Neuronal stem cell (in vitro differentiated cells): ENCODE measurements around the gene WFS1.
A peak's percentile ranks its signal among the peaks of the same experiment; 100 is the strongest.

Experiments
- DNase-seq: peaks from one replicate; pipeline ENCODE4 v3.0.0-alpha.2; 2013; ENCODE audit warnings: low spot score
- H2AFZ ChIP-seq: one replicate; pipeline ENCODE4 v1.6.1; 2013; ENCODE audit warnings: mild to moderate bottlenecking, low read length, inconsistent platforms
- H2AK5ac ChIP-seq: 2 replicates; pipeline ENCODE4 v1.6.1; 2013; ENCODE audit warnings: low read depth, mild to moderate bottlenecking, inconsistent platforms, low read length, moderate library complexity, mixed read lengths
- H2BK120ac ChIP-seq: 2 replicates; pipeline ENCODE4 v1.6.1; 2013; ENCODE audit warnings: low read depth, mild to moderate bottlenecking, inconsistent platforms, low read length, moderate library complexity, mixed read lengths
- H2BK12ac ChIP-seq: one replicate; pipeline ENCODE4 v1.6.1; 2013; ENCODE audit warnings: low read length, inconsistent platforms
- H2BK15ac ChIP-seq: 2 replicates; pipeline ENCODE4 v1.6.1; 2013; ENCODE audit warnings: mild to moderate bottlenecking, low read length, inconsistent platforms, mixed read lengths
- H2BK5ac ChIP-seq: one replicate; pipeline ENCODE4 v1.6.1; 2013; ENCODE audit warnings: inconsistent platforms, mild to moderate bottlenecking, low read length, moderate library complexity
- H3K14ac ChIP-seq: one replicate; pipeline ENCODE4 v1.6.1; 2013; ENCODE audit warnings: low read length, inconsistent platforms
- H3K18ac ChIP-seq: 2 replicates; pipeline ENCODE4 v1.6.1; 2013; ENCODE audit warnings: low read length, inconsistent platforms
- H3K23ac ChIP-seq: 2 replicates; pipeline ENCODE4 v1.6.1; 2013; ENCODE audit warnings: low read depth, mild to moderate bottlenecking, mixed read lengths, low read length, inconsistent platforms; ENCODE audit not compliant: poor library complexity
- H3K27ac ChIP-seq: replicated peaks from 3 replicates; pipeline ENCODE4 v1.5.1; 2013; ENCODE audit warnings: low read length, inconsistent platforms
- H3K27me3 ChIP-seq, 3 experiments: 2 replicates each; pipeline ENCODE4 v1.6.1; 2013; ENCODE audit warnings: low read length in 3 of 3, mild to moderate bottlenecking in 2 of 3, inconsistent platforms in 1 of 3, low read depth in 1 of 3, mixed read lengths in 1 of 3, moderate library complexity in 1 of 3; ENCODE audit not compliant: control insufficient read depth in 3 of 3, insufficient read depth in 3 of 3
- H3K36me3 ChIP-seq, 2 donors: replicated peaks in 1 of 2; 2 replicates each; pipeline ENCODE4 v1.6.1; 2013; ENCODE audit warnings: low read length in 2 of 2; ENCODE audit not compliant: control insufficient read depth in 2 of 2, insufficient read depth in 2 of 2
- H3K4ac ChIP-seq: 2 replicates; pipeline ENCODE4 v1.6.1; 2013; ENCODE audit warnings: inconsistent platforms, mild to moderate bottlenecking, low read length, moderate library complexity
- H3K4me1 ChIP-seq, 2 donors: 1 replicate in 1 of 2; 2 replicates in 1 of 2; pipeline ENCODE4 v1.6.1; 2013; ENCODE audit warnings: low read length in 2 of 2, low read depth in 1 of 2; ENCODE audit not compliant: control insufficient read depth in 2 of 2, insufficient read depth in 1 of 2
- H3K4me2 ChIP-seq: one replicate; pipeline ENCODE4 v1.6.1; 2013; ENCODE audit warnings: mild to moderate bottlenecking, low read length, inconsistent platforms; ENCODE audit not compliant: insufficient read depth, poor library complexity, severe bottlenecking
- H3K4me3 ChIP-seq, 2 donors: 2 replicates each; pipeline ENCODE4 v1.5.1; 2013; ENCODE audit warnings: low read length in 2 of 2, mild to moderate bottlenecking in 2 of 2, inconsistent platforms in 1 of 2, moderate library complexity in 1 of 2
- H3K79me1 ChIP-seq: one replicate; pipeline ENCODE4 v1.6.1; 2013; ENCODE audit warnings: low read depth, mild to moderate bottlenecking, inconsistent platforms, low read length, moderate library complexity
- H3K9ac ChIP-seq: one replicate; pipeline ENCODE4 v1.6.1; 2013; ENCODE audit warnings: mild to moderate bottlenecking, low read depth, low read length, inconsistent platforms; ENCODE audit not compliant: poor library complexity
- H3K9me3 ChIP-seq, 2 donors: replicated peaks in 1 of 2; 2 replicates each; pipeline versions ENCODE3 to v1.6.1; 2013; ENCODE audit warnings: low read length in 2 of 2, mild to moderate bottlenecking in 2 of 2, inconsistent platforms in 1 of 2, low read depth in 1 of 2, mixed read lengths in 1 of 2, moderate library complexity in 1 of 2; ENCODE audit not compliant: control insufficient read depth in 2 of 2, insufficient read depth in 1 of 2
- H4K8ac ChIP-seq: one replicate; pipeline ENCODE4 v1.6.1; 2013; ENCODE audit warnings: low read depth, mild to moderate bottlenecking, inconsistent platforms, low read length, moderate library complexity
- H4K91ac ChIP-seq: one replicate; pipeline ENCODE4 v1.6.1; 2013; ENCODE audit warnings: low read length, low read depth, mild to moderate bottlenecking, inconsistent platforms; ENCODE audit not compliant: poor library complexity
- WGBS, 2 donors: extraction: QIAGEN DNeasy Blood & Tissue Kit; methylation state at CpG; one replicate each; pipeline ENCODE4 v1.1.7; 2013; ENCODE audit warnings: missing lambda C conversion rate in 2 of 2, mixed read lengths in 1 of 2; ENCODE audit not compliant: insufficient read length in 2 of 2, insufficient replicate concordance in 1 of 2; ENCODE audit errors: extremely low coverage in 2 of 2; 5-methylcytosine and 5-hydroxymethylcytosine counted together

WFS1 gene

GRCh38 chr4:6298852-6299251 is 29.2 kb downstream of the WFS1 start:
- no peak overlapping the region for H3K27ac ChIP-seq
- peak overlapping the region; percentile 90 for H3K23ac ChIP-seq
- H3K18ac ChIP-seq, result peak overlapping the region; percentile 29
- H2AFZ ChIP-seq, result no peak overlapping the region
- peak overlapping the region; percentile 31 for H3K14ac ChIP-seq
- no CpG with 5 or more reads among the region's 6 CpGs for WGBS, 2 donors
- no peak overlapping the region for H2BK12ac ChIP-seq
- no peaks in the 10 kb centered on the region for H3K27me3 ChIP-seq
- H3K4ac ChIP-seq, result no peak overlapping the region
- peaks cover 7% of the 10 kb centered on the region for H3K79me1 ChIP-seq
- no peaks in the 10 kb centered on the region for H3K4me1 ChIP-seq
- H3K4me2 ChIP-seq, result no peak overlapping the region
- no peak overlapping the region for H2AK5ac ChIP-seq
- H3K36me3 ChIP-seq, result peaks cover 39 to 44% of the 10 kb centered on the region in 2 donors
- peak overlapping the region; percentile 30 for H4K8ac ChIP-seq
- H2BK15ac ChIP-seq, result no peak overlapping the region
- peak overlapping the region in 1 of 2 donors; percentile 31 for H3K4me3 ChIP-seq
- peak overlapping the region; percentile 55 for H3K9ac ChIP-seq
- no peaks in the 10 kb centered on the region for H3K9me3 ChIP-seq
- H2BK5ac ChIP-seq, result peak overlapping the region; percentile 27
- H2BK120ac ChIP-seq, result no peak overlapping the region
- H4K91ac ChIP-seq, result no peak overlapping the region
- DNase-seq, result no peak

DNA sequence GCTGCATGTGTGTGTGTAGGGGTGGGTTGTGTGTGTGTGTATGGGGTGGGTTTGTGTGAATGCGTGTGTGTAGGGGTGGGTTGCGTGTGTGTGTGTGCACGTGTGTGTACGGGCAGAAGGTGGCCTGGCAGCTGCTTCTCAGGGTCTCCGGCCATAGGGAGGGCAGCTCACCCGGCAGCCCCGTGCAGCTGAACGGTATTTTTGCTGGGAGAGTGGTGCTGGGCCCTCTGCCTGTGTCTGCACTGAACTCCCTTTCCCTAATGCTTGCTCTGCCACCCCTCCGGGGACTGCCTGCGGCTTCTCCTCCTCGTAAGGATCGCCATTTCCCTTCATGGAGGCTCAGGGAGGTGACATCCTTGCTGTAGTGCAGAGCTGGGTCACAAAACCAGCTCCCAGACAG is 30.2 kb downstream of the WFS1 start:
- Histone ChIP-seq H2AK5ac (no peak overlapping the region), H2BK12ac (no peak overlapping the region), H3K4ac (no peak overlapping the region), H3K18ac (no peak overlapping the region), H3K27ac (no peak overlapping the region), H2BK120ac (peak overlapping the region; percentile 54), H3K36me3 (peaks cover 42 to 43% of the 10 kb centered on the region in 2 donors), H3K27me3 (no peaks in the 10 kb centered on the region), H3K79me1 (peaks cover 7% of the 10 kb centered on the region), H3K9ac (no peak overlapping the region), H2BK15ac (no peak overlapping the region), H3K4me1 (no peaks in the 10 kb centered on the region), H3K4me2 (no peak overlapping the region), H2BK5ac (no peak overlapping the region), H4K8ac (no peak overlapping the region), H3K9me3 (no peaks in the 10 kb centered on the region), H3K14ac (no peak overlapping the region), H3K23ac (no peak overlapping the region), H4K91ac (no peak overlapping the region), H2AFZ (no peak overlapping the region), H3K4me3 (no peak overlapping the region)
- WGBS, 2 donors, result 100% methylated on average over 1 of the region's 12 CpGs; no CpG with 5 or more reads in 1 of the 2 donors
- no peak for DNase-seq

GRCh38 chr4:6300359-6300758 is 30.7 kb downstream of the WFS1 start:
- no peak overlapping the region for H3K9ac ChIP-seq
- no peak overlapping the region for H4K8ac ChIP-seq
- WGBS, 2 donors, result no CpG with 5 or more reads among the region's 11 CpGs
- peaks cover 7% of the 10 kb centered on the region for H3K79me1 ChIP-seq
- peak overlapping the region; percentile 54 for H2BK120ac ChIP-seq
- no peak overlapping the region for H3K27ac ChIP-seq
- H3K4me3 ChIP-seq, result no peak overlapping the region
- H3K4ac ChIP-seq, result no peak overlapping the region
- no peaks in the 10 kb centered on the region for H3K27me3 ChIP-seq
- H2BK5ac ChIP-seq, result no peak overlapping the region
- H2AFZ ChIP-seq, result no peak overlapping the region
- H3K36me3 ChIP-seq, result peaks cover 38 to 39% of the 10 kb centered on the region in 2 donors
- H2BK12ac ChIP-seq, result no peak overlapping the region
- H3K23ac ChIP-seq, result no peak overlapping the region
- H3K18ac ChIP-seq, result no peak overlapping the region
- no peaks in the 10 kb centered on the region for H3K9me3 ChIP-seq
- H3K14ac ChIP-seq, result peak overlapping the region; percentile 64
- DNase-seq, result no peak
- no peaks in the 10 kb centered on the region for H3K4me1 ChIP-seq
- H2AK5ac ChIP-seq, result no peak overlapping the region
- no peak overlapping the region for H2BK15ac ChIP-seq
- H3K4me2 ChIP-seq, result no peak overlapping the region
- H4K91ac ChIP-seq, result no peak overlapping the region

DNA sequence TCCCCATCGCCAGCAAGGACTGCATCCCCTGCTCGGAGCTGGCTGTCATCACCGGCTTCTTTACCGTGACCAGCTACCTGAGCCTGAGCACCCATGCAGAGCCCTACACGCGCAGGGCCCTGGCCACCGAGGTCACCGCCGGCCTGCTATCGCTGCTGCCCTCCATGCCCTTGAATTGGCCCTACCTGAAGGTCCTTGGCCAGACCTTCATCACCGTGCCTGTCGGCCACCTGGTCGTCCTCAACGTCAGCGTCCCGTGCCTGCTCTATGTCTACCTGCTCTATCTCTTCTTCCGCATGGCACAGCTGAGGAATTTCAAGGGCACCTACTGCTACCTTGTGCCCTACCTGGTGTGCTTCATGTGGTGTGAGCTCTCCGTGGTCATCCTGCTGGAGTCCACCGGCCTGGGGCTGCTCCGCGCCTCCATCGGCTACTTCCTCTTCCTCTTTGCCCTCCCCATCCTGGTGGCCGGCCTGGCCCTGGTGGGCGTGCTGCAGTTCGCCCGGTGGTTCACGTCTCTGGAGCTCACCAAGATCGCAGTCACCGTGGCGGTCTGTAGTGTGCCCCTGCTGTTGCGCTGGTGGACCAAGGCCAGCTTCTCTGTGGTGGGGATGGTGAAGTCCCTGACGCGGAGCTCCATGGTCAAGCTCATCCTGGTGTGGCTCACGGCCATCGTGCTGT is 31.5 kb downstream of the WFS1 start:
- H3K23ac ChIP-seq, result peak overlapping the region; percentile 58
- no peak overlapping the region for H3K4me3 ChIP-seq
- H3K36me3 ChIP-seq, result peaks cover 35 to 36% of the 10 kb centered on the region in 2 donors
- H2AK5ac ChIP-seq, result no peak overlapping the region
- no peak overlapping the region for H3K18ac ChIP-seq
- no peak overlapping the region for H3K4ac ChIP-seq
- no peaks in the 10 kb centered on the region for H3K9me3 ChIP-seq
- no peak overlapping the region for H2AFZ ChIP-seq
- no peak overlapping the region for H3K4me2 ChIP-seq
- no peak overlapping the region for H4K91ac ChIP-seq
- H2BK12ac ChIP-seq, result no peak overlapping the region
- peak overlapping the region; percentile 30 for H3K9ac ChIP-seq
- H3K27me3 ChIP-seq, result no peaks in the 10 kb centered on the region
- H4K8ac ChIP-seq, result no peak overlapping the region
- H2BK5ac ChIP-seq, result no peak overlapping the region
- peaks cover 0 to 2% of the 10 kb centered on the region in 2 donors for H3K4me1 ChIP-seq
- WGBS, 2 donors, result no CpG with 5 or more reads among the region's 35 CpGs
- no peak overlapping the region for H3K27ac ChIP-seq
- H3K79me1 ChIP-seq, result peaks cover 7% of the 10 kb centered on the region
- no peak overlapping the region for H3K14ac ChIP-seq
- no peak overlapping the region for H2BK15ac ChIP-seq
- H2BK120ac ChIP-seq, result no peak overlapping the region
- DNase-seq, result no peak
